Muscle of back (tissue), 11 donors: Measurements from ENCODE around the gene ZNF644. TPM values are rescaled to one million over a fixed set of nuclear protein-coding genes. Genes with fewer than 3 reads are reported as not detected.

Experiments
- DNase-seq, 3 donors: peaks; one replicate each; pipeline versions ENCODE4 v3.0.0 to v3.0.0-alpha.2; 2013
- polyA plus RNA-seq, 10 donors: library from polyadenylated mRNA; unstranded; fragments of 120-200 nt; gene quantifications; one replicate each; pipeline ENCODE4 v1.2.1, GENCODE V29; 2013; ENCODE audit not compliant: insufficient read length in 10 of 10

ZNF644 gene
- polyA plus RNA-seq, 10 donors, result 34.0 to 49.1 (median 42.1) TPM

DNA sequence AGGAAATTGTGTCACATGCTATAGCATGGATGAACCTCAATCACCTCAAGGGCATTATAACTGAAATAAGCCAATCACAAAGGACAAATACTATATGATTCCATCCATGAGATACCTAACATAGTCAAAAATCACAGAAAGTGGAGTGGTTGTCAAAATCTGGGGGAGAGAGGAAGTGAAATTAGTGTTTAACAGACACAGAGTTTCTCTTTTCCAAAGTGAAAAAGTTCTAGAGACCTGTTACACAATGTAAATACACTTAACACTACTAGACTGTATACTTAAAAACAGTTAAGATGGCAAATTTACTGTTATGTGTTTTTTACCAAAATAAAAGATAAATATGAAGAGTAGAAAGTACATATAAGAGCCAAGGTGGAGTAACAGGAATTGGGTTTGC, 31.8 kb downstream of the ZNF644 start:
- DNase-seq, result no peak

DNA sequence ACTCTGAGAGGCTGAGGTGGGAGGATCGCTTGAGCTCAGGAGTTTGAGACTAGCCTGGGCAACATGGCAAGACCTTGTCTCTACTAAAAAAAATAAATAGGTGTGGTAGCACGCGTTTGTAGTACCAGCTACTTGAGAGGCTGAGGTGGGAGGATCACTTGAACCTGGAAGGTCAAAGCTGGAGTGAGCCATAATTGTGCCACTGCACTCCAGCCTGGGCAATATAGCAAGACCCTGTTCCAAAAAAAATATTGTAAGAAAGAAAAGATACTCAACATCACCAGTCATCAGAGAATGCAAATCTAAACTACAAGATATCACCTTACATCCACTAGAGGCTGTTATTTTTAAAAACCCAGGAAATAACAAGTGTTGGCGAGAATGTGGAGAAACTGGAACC, 32.5 kb downstream of the ZNF644 start:
- DNase-seq, result no peak

DNA sequence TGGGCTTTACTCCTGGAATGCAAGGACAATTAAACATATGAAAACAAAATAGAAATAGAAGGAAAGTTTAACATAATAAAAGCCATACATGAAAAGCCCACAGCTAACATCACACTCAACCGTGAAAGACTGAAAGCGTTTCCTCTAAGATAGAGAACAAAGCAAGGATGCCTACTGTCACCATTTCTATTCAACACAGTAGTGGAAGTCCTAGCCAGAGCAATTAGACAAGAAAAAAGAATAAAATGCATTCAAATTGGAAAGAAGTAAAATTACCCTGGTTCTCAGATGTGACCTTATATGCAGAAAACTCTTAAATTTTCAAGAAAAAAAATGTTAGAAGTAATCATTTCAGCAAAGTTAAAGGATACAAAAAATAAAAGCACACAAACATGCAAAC, 34.0 kb downstream of the ZNF644 start:
- DNase-seq, result no peak

DNA sequence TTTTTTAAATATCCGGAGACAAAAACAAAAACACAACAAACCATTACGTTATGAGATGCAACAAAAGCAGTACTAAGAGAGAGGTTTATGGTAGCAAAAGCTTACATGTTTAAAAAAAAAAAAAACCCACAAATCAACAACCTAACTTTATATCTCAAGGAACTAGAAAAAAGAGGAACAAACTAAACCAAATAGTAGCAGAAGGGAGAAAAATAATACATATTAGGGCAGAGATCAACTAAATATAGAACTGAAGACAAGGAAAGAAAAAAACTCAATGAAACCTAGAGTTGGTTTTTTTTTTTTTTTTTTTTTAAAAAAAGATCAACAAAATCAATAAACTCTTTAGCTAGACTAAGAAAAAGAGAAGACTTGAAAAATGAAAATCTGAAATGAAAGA, 34.9 kb downstream of the ZNF644 start:
- no peak for DNase-seq

DNA sequence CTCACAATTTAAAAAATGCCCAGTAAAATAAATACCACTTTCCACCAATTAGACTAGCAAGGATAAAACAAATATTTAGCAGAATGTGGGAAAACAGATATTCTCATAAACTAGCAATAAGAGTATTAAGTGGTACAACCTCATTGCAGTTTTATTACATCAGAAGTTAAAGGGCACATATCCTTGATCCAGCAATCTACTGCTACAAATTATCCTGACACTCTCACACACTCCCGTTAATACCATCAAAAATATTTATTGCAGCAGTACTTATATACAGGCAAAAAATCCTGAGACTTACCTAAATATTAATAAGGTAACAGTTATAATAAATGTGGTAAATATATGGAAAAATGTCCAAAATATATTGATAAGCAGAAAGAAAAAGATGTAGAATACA, 44.3 kb downstream of the ZNF644 start:
- DNase-seq, result no peak

DNA sequence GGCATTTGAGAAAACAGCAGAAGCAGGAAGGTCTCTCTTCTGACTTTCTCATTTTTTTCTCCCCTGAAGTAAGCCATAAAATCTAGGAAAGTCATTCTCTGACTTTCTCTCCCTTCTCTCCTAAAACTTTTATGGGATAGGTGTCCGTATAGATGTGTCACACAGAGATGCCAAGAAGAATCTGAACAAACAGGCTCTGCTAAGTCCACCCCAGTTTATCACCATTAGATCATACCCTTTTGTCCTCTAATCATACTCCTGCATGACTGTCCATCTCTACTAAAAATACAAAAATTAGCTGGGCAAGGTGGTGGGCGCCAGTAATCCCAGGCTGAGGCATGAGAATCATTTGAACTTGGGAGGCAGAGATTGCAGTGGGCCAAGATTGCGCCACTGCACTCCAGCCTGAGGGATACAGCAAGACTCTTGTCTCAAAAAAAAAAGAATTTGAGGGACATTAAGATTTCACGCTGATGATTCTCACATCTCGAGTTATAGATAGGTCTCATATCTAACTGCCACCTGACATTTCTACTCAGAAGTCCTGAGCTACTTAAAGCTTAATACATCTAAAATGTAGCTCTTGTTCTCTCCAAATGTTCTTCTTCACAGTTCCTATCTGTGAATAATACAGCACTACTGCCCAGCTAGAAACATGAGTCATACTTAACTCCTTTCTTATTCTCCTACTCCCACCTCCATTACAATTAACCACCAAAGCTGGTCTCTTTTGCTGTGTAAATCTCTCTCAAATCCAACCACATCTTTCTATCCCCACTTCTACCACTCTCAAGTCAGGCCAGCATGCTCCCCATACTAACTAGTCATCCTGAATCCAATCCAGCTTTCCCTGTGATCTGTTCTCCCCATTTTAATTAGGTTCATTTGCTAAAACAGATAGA, 47.7 kb downstream of the ZNF644 start:
- DNase-seq, result peak in 1 of 3 donors; percentile 5

DNA sequence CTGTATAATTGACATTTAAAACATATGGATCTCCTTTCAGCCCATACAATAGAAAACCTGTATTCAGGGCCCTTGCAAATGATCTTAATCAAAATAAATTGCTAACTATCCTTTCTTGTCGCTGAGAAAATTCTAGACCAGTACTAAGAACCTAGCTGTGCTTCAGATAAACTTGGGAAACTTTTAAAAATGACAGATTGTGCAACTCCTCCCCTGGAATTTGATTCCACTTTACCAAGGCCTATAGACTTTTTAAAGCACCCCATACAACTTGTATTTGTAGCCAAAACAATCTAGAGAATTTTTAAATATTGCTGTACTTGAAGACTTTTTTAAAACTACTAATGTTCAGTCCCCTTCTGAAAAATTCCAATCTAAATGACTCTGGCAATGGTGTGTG, 51.6 kb downstream of the ZNF644 start:
- no peak for DNase-seq

DNA sequence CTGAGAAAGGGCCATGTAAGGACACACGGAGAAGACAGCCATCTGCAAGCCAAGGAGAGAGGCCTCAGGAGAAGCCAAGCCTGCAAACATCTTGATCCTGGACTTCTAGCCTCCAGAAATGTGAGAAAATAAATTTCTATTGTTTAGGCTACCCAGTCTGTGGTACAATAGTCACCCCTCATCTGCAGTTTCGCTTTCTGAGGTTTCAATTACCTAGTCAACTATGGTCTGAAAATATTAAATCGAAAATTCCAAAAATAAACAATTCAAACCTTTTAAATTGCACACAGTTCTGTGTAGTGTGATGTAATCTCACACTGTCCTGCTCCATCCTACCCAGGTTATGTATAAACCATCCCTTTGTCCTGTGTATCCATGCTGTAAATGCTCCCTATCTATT, 52.6 kb downstream of the ZNF644 start:
- DNase-seq, result no peak

DNA sequence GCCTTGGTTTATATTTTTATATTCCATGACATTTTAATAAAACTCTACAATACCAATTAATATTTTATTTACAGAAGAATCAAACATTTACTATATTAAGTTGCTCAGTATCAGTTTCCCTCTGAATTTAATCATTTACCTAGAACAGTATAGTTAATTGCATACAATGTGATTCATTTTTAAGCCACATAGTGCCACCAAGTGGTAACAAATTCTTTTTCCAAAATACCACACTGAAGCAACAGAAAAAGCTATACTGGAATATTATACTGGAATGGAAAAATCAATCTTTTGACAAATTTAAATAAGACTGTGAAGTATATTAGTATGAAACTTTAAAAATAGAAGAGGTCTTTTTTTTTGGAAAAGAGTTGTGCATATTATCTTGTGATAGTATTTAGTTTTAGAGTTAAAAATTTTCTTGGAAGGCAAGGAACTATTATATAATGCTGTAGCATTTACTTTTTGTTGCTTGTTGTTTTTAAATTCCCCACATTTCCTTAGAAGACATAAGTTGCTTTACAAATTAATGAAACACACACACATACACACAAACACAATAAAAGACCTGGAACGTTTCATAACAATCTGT, 57.3 kb downstream of the ZNF644 start:
- peak; percentile 6 to 19 (median 7) for DNase-seq

DNA sequence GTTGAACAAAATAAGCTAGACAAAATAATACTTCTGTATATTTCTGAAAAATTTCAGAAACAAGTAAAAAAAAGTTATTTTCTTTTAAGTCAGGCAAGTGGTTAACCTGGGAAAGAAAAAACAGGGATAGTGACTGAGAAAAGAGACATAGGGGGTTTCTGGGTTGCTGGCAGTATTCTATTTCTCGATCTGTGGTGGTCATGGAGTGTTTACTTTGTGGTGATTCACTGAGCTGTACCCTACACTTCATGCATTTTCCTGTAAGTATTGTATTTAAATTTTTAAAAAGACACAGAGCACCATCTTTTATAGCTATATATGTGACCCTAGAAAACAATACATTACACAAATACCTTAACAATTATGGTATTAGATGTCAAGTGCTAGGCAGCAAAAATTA, 58.2 kb downstream of the ZNF644 start:
- no peak for DNase-seq

DNA sequence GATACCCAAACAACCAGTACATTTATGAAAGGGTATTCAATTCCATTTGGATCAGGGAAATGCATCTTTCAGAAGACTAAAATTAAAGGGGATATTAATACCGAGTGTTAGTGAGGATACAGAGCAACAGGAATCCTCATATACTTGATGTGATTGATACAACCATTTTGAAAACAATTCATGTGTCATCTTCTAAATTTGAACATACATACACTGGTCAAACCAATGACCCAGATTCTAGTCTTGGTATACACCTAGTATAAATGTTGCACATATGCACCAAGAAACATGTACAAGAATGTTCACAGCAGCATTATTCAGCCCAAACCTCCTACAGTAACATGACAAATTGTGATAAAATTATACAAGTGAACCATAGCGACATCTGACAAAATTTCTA, 58.6 kb downstream of the ZNF644 start:
- no peak for DNase-seq

DNA sequence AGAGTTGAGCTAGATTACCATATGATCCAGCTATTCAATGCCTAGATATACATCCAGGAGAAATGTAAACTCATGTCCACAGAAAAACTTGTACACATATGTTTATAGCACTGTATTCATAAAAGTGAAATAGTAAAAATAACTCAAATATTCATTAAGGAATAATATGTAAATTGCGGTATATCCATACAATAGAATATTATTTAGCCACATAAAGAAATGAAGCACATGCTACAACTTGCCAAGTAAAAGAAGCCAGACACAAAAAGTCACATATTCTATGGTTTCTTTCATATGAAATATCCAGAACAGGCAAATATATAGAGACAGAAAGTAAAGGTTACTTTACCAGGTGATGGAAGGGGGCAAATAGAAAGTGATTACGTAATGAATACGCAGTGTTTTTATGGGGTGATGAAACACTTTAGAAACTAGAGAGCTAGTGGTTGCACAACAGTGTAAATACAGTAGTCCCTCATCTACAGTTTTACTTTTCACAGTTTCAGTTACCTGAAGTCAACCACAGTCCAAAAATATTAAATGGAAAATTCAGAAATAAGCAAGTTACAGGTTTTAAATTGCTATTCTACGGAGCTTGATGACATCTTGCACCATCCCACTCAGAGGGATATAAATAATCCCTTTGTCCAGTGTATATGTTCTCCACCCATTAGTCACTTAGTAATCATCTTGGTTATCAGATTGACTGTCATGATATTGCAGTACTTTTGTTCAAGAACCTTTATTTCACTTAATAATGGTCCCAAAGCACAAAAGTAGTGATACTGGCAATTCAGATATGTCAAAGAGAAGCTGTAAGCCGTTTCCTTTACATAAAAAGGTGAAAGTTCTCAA, 62.3 kb downstream of the ZNF644 start:
- no peak for DNase-seq

DNA sequence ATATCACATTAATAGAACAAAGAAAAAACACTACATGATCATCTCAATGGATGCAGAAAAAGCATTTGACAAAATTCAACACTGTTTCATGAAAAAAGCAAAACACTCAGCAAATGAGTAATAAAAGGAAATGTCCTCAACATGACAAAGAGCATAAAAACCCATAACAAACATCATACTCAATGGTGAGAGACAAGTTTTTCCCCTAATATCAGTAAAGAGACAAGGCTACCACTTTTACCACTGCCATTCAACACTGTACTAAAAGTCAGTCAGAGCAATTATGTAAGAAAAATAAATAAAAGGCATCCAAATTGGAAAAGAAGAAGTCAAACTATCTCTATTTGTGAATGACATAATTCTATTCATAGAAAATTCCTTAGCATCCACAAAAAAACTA, 64.3 kb downstream of the ZNF644 start:
- no peak for DNase-seq

DNA sequence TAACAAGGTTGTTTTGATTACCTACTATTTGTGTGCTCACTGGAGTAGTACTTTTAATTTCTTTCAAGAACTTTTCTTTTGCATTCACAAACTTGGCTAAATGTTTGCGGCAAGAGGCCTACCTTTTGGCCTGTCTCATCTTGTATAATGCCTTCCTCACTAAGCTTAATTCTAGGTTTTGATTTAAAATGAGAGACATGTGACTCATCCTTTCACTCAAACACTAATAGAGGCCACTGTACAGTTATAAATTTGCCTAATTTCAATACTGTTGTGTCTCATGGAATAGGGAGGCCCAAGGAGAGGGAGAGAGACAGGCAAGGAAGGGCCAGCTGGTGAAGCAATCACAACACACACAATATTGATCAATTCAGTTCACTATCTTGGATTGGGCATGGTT, 66.1 kb downstream of the ZNF644 start:
- no peak for DNase-seq

DNA sequence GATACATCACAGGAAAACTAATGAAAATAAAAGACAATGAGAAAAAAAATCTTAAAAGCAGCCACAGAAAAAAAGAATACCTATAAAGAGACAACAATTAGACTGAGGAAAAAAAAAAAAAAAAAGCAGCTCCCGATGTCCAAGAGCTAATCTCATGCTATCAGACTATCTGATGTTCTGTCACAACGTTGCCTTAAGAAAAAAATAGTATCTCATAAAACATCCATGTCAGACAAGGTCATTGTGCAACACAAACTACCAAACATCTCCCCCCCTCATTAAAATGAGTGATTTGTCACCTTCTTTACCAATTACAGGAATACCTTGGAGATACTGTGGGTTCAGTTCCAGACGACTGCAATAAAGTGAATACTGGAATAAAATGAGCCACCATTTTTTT, 68.9 kb downstream of the ZNF644 start:
- no peak for DNase-seq

DNA sequence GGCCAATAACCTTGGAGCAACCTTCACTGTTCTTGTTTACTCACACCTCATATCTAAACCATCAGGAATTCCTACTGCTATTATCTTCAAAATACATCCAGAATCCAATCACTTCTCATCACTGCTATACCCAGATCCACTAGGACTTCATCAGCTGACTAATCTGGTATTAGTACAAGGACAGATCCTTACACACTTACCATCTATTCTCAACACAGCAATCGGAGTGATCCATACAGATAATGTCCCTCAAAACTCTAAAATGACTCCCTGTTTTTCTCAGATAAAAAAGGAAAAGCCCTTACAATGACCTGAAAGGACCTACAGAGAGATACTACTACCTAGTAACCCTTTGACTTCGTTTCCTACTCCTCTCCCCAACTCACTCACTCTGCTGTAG, 70.8 kb downstream of the ZNF644 start:
- no peak for DNase-seq

DNA sequence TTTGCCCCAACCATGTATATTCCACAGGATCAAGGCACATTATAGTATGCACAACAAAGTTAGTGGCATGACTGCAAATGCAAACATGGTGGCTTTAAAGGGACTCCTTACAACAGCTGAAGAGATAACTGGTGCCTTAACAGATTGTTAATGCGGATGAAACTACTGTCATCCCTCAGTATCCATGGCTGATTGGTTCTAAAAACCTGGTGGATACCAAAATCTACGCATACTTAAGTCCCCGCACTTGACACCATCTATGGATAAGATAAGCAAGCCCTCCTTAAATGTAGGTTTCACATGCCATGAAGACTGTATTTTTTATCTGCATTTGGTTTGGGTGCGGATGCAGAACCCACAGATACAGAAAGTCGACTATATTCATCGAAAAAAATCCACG, 73.5 kb downstream of the ZNF644 start:
- DNase-seq, result no peak

DNA sequence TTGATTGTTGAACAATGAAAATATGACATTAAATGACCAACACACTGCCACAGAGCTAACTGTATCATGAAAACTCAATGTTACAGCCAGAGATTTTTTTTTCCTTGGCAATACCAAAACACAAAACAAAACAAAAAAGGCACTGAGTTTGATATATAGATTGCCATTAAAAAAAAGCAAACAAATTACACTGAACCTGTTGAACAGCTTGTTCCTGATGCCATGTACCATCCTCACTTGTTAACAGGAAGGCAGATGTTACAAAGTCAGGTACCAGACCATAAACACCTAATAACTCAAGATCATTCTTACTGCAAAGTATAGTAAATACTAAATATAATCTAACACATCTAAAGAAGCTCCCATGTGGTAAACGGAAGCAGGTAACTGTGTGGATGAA, 75.2 kb downstream of the ZNF644 start:
- no peak for DNase-seq

DNA sequence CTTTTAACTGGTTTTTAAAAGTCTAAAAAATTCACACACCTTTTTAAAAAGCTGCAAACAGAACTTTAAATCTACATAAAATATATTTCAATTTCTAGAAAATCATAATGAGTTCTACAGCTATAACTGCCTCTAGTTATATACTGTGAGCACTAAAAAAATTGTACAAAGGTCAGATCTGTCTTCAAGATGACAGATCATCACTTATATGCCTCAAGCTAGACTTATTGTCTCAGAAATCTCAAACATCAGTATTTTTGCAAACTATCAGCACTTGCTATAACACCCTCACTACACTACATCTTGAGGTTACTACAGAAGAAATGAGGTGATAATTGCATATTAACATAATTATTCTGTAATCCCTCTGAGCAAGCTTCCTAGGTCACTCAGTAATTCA, 76.5 kb downstream of the ZNF644 start:
- no peak for DNase-seq

DNA sequence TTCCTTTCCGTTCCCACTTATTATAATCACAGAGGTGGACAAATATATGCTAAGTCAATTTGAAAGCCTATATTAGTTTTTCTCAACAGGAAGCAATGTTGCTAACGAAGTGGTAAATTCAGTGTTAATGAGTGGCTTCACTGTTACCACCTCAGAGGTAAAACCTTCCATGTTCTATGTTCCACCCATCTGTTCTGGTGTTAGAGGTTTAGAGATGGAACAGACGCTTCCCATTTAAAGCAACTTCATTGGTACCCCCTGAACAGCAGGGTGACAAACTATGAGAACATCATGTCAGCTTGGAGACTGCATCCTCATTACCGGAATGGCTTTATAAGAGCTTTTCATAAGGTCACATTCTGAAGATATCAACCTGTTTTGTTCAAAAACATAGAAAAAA, 77.9 kb downstream of the ZNF644 start:
- no peak for DNase-seq

DNA sequence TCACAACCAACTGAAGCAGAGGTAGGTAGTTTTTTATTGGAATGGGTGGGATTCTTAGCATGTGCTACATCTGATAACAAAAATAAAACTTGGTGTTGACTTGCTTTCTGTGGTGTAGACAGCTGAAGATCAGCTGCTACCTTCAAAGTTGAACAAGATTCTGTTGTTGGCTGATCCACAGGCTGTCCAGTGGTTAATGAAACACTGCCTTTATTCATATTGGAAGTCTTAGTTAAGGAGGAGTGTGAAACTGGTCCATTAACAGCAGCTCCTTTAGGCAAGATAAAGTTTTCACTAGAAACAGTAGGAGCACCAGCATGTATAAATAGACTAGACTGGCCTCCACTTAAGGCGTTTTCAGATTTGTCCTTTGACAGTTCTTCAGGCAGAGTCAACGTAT, 81.1 kb downstream of the ZNF644 start:
- DNase-seq, result no peak

DNA sequence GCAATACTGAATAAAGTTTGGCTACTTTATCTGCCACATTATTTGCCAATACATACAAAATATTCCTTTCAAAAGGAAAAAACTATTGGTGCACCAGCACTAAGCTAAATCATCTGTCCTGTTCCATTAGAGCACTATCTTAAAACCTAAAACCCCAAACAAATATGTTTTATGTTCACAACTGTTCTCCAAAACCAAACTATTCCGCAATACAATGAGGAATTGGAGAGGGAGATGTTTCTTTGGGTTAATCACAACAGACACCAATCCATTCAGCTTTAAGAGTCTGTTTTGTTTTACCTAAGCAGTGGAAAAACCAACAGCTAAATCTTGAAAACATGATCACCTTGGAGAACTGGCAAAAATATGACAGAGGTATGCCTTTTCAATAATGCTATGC, 85.1 kb downstream of the ZNF644 start:
- no peak for DNase-seq

DNA sequence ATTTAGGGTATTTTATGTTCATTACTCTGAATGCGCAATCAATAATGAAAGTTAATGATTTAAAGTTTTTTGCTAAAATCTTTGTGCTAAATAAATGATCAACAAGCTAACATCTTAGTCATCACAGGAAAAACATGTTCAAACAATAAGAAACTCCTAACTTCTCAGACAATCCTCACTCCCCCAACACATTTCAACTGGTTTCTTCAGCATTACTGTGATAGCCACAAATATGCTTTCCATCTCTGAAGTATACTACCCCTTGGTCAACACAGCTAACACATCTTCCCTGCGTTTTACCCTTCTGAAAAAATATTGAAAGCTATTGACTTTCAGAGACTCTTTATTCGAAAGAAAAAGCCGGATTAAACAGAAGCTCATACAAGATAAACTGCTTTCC, 85.8 kb downstream of the ZNF644 start:
- DNase-seq, result no peak
